ENCODE data around the gene AMER2.

Gene AMER2

DNA sequence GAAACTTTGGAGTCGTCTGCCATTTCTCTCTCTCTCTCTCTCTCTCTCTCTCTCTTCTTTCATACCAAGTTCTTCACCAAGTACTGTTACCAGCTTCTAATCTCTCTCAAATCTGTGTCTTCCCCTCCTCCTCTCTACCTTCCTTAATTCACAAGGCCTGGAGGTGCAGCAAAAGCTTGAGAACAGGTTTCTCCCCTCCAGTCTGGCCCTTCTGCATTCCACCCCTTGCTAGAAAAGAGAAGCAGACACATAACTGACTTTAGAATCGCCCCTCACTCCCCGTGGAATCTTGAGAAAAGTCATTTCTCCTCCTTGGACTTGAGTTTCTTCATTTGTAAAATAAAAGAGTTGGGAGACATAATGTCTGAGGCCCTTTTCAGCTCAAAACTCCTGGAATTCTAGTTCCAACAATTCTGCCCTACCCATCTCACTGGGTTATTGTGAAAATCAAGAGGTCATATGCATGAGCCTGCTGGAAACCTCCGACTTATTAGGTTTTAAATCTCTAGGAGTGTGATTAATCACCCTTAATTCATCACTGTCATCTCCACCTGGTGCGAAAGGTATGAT lies 20.4 kb downstream of the AMER2 start:
- DNase-seq: no peak

GRCh38 chr13:25149711-25150110 lies 22.4 kb downstream of the AMER2 start:
- no peak for DNase-seq

DNA sequence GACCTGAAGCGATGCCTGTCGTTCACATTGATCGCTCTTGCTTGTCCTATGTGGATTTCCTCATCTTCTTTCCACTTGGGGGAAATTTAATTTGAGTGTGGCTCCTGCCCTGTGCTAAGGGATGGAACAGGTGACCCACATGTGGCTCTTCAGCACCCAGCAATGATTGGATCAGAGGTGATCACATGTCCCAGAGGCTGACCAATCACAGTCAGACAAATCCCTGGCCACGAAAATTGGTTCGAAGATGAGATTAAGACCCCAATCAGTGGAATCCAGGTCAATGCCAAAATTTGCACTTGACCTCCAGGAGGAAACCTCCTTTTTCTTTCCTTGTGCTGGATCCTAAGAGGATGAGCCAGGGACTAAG lies 23.7 kb downstream of the AMER2 start:
- no peak for DNase-seq

DNA sequence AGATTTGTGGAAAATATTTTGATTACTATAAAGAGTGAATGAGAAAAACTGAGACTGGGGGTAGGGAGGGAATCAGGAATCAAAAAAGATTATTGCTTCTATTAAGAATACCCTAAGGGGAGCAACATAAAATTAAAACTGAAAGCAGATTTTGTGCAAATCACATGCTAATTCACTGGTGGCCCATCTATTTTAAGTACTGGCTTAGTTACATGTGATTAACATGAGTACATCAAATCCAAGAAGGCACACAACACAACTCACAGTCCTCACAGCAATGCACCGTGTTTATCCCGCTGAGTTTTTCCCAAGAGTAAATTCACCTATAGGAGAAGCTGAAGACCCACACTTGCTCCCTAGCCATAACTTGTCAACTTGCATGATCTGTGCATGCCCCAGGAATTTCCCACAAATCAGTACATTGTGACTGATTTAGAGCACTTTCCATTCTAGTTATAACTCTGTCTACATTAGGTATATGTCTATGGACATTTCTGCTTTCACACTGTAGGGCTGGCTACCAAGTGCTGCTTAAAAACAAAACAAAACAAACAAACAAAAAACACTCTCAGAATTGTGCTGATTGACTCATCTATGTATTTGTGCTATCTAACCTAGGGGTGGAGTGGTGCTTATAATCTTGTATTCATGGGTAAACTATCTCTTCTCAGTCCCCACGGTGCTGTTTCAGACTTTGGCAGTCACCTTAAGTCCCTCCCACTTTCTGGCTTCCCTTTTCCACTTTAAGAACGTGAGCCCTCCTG lies 24.3 kb downstream of the AMER2 start:
- no peak for DNase-seq

DNA sequence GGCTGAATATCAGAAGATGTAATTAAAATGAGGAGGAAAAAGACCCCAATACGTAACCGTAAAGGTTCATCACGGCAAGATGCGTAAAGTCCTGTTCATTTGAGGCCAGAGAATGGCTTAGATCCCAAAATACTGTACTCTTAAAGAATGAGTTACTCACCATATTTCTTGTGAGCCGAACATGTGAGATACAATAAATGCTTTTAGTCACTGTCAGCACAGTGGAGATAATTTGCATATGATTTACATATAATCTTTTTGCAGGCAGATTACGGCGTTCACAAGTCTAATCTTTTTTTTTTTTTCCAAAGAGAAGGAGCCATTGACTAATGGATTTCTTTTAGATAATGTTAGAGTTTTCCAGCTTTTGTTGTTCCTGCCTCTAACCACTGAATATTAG lies 28.4 kb downstream of the AMER2 start:
- DNase-seq: no peak

- DNase-seq: no peak
Measured at GRCh38 chr13:25141042-25141441, 31.0 kb downstream of the AMER2 start.

DNA sequence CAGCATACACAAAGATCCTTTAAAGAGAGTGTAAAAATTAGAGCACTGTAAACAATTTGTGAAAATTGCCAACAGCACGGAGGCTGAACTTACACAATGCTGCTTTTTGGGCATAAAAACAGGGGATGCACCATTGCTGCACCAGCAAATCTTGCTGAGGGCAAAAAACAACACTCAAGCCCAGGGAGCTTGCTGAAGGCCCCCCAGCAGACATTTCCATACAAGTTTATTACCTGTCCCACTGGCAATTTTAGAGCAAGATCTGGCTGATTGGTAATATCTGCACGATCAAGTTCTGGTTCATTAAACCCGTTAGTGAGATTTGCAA lies 34.3 kb downstream of the AMER2 start:
- DNase-seq: no peak

- no peak for DNase-seq
Measured at GRCh38 chr13:25136880-25137787, 35.0 kb downstream of the AMER2 start.

- no peak for DNase-seq
Measured at GRCh38 chr13:25135896-25136295, 36.2 kb downstream of the AMER2 start.

GRCh38 chr13:25132751-25133390 lies 39.2 kb downstream of the AMER2 start:
- DNase-seq: no peak

DNA sequence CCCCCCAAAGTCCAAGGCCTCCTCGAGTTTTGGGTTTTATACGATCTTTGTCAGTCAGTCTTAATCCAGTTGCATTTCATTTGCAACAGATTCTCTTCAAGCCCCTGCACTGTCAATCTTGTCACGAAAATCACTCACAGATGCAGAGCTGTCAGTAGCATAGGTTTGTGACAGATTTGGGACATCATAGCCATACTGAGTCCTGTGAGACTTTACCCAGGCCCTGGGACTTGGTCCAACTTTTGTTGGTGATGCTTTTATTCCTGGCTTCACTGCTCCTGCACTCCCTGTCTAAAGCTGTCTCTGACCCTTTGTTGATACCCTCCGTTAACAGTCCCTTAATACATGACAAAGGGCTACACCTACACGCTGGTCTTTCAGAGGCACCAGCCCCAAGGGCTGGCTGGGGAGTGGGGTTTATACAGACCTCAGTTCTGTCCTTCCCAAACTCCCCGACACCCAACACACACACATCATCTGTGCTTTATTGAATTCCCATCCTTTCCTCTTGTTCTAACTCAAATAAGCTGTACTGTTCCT lies 40.1 kb downstream of the AMER2 start:
- no peak for DNase-seq

GRCh38 chr13:25130944-25131343 lies 41.1 kb downstream of the AMER2 start:
- DNase-seq: no peak

GRCh38 chr13:25118378-25118905 lies 53.6 kb downstream of the AMER2 start:
- no peak for DNase-seq

DNA sequence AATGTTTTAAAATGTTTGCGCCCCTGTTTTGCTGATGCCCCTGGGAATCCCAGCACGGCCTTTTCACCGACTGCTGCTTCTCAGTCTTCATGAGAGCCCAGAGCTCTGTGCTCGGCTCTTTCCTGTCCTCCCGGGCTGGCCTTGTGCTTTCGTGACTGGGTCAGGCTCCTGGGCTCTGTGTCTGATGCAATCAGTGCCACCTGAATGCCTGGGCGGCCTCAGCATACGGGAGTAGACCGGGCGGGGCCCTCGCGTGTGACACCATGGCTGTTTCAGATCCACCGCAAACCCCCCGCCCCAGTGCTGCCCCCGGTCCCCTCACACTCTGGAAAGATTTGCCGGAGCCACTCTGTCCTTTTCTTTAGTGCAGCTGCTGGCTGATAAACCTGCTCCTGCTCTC lies 54.8 kb downstream of the AMER2 start:
- no peak for DNase-seq

DNA sequence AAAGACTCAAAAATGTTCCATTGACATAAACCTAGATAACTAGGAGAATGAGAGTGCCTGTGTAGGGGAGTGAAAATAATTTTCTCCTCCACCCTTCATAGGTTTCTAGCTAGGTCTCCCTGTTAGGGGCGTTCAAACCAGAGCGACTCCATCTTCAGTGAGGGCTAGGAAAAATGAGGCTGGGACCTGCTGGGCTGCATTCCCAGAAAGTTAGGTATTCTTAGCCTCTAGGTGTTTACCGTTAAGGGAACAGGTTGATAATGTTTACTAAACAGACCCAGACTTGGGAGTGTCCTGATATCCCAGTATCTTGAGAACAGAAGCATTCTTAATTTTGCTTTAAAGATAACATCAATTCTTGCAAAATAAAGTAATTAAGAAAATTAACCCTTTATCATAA lies 56.0 kb downstream of the AMER2 start:
- DNase-seq: no peak

GRCh38 chr13:25114220-25114619 lies 57.9 kb downstream of the AMER2 start:
- DNase-seq: peak; percentile 59

DNA sequence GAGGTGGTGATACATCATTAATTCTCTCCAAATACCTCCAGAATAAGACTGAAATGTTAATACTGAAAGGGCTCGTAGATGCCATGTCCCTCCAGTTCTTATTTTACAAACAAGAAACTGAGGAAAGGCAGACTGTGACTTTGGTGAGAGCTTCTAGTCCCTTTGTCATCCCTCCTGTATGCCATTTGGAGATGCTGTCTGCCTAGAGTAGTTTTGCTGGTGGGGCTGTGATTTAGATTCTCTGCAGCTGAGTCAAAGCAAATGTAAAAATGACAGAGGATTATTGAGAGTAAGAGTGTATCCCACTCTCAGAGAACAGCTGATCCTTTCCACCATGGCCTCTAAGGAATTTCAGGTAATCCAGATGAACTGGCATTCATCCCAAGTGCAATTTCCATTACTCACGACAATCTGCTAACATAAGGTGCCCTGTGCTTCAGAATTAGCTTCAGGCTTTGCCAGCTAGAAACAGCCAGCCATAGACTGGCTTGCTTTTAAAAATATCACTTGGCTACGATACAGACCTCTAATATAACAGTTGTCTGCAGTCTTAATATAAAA lies 59.3 kb downstream of the AMER2 start:
- no peak for DNase-seq

All from fibroblast of skin of abdomen (primary cell).